GM21723 (cell line): ENCODE data around the gene ALKBH1.

Source experiments
- ATAC-seq: cut with Tn5 transposase; IDR thresholded peaks from one replicate; pipeline ENCODE4 v1.9.1; 2021; ENCODE audit warnings: mild to moderate bottlenecking, moderate library complexity; ENCODE audit not compliant: unreplicated experiment

The ALKBH1 gene

GRCh38 chr14:77625360-77625759 lies 82.5 kb downstream of the ALKBH1 start:
- ATAC-seq = no peak

- no peak for ATAC-seq
These were observed 84.6 kb downstream of the ALKBH1 start for GRCh38 chr14:77623201-77623600.
